ENCODE results near the gene TPT1.

TPT1 gene

GRCh38 chr13:45333977-45334922 is 6.7 kb downstream of the TPT1 start:
- H3K27me3 ChIP-seq (ENCODE audit: insufficient read depth, low read depth), result no peaks in the 10 kb centered on the region
- peaks cover 23% of the 10 kb centered on the region for H4K20me1 ChIP-seq (ENCODE audit: insufficient read depth)
- TF ChIP-seq CTCF (conservative IDR thresholded peaks at IDR 0.05; ENCODE audit: low read depth, low read length), result no peak
- H3K4me2 ChIP-seq, result no peak overlapping the region
- no peak overlapping the region for H2AFZ ChIP-seq (ENCODE audit: low read depth)
- H3K4me3 ChIP-seq (IDR thresholded peaks at IDR 0.05; ENCODE audit: insufficient read depth, low read depth, low read length), result no peak overlapping the region
- peaks cover 10% of the 10 kb centered on the region for H3K4me1 ChIP-seq (ENCODE audit: low read depth, poor library complexity, severe bottlenecking)
- peaks cover 12% of the 10 kb centered on the region; the same call in 1 of the 2 replicates for H3K36me3 ChIP-seq (ENCODE audit: insufficient read depth)
- H3K27ac ChIP-seq, result no peak overlapping the region
- H3K79me2 ChIP-seq (ENCODE audit: insufficient read depth, low read depth), result peaks cover 10% of the 10 kb centered on the region
- H3K9ac ChIP-seq, result no peak overlapping the region

GRCh38 chr13:45333251-45333976 is 7.6 kb downstream of the TPT1 start:
- Histone ChIP-seq H3K79me2 (ENCODE audit: insufficient read depth, low read depth) (0 out of 2 replicates have a peak, but pooled peaks cover 2% of the 10 kb centered on the region), H3K27me3 (ENCODE audit: insufficient read depth, low read depth) (no peaks in the 10 kb centered on the region), H4K20me1 (ENCODE audit: insufficient read depth) (peaks cover 15% of the 10 kb centered on the region), H3K4me3 (IDR thresholded peaks at IDR 0.05; ENCODE audit: insufficient read depth, low read depth, low read length) (no peak overlapping the region), H3K36me3 (ENCODE audit: insufficient read depth) (peaks cover 3% of the 10 kb centered on the region; the same call in 1 of the 2 replicates), H3K27ac (no peak overlapping the region), H2AFZ (ENCODE audit: low read depth) (no peak overlapping the region), H3K9ac (no peak overlapping the region), H3K4me2 (no peak overlapping the region), H3K4me1 (ENCODE audit: low read depth, poor library complexity, severe bottlenecking) (peaks cover 2% of the 10 kb centered on the region)
- no peak for TF ChIP-seq CTCF (conservative IDR thresholded peaks at IDR 0.05; ENCODE audit: low read depth, low read length)

- Histone ChIP-seq H3K4me3 (IDR thresholded peaks at IDR 0.05; ENCODE audit: insufficient read depth, low read depth, low read length) (no peak overlapping the region), H2AFZ (ENCODE audit: low read depth) (no peak overlapping the region), H3K79me2 (ENCODE audit: insufficient read depth, low read depth) (no peaks in the 10 kb centered on the region), H3K4me2 (no peak overlapping the region), H3K27me3 (ENCODE audit: insufficient read depth, low read depth) (no peaks in the 10 kb centered on the region), H3K4me1 (ENCODE audit: low read depth, poor library complexity, severe bottlenecking) (no peaks in the 10 kb centered on the region), H3K9ac (no peak overlapping the region), H4K20me1 (ENCODE audit: insufficient read depth) (0 out of 2 replicates have a peak, but pooled peaks cover 9% of the 10 kb centered on the region), H3K27ac (no peak overlapping the region), H3K36me3 (ENCODE audit: insufficient read depth) (0 out of 2 replicates have a peak, but pooled peaks cover 2% of the 10 kb centered on the region)
- TF ChIP-seq CTCF (conservative IDR thresholded peaks at IDR 0.05; ENCODE audit: low read depth, low read length), result no peak
Measured at GRCh38 chr13:45332831-45333219, 8.2 kb downstream of the TPT1 start.

- Histone ChIP-seq H3K4me3 (IDR thresholded peaks at IDR 0.05; ENCODE audit: insufficient read depth, low read depth, low read length) (no peak overlapping the region), H3K4me1 (ENCODE audit: low read depth, poor library complexity, severe bottlenecking) (no peaks in the 10 kb centered on the region), H3K27me3 (ENCODE audit: insufficient read depth, low read depth) (no peaks in the 10 kb centered on the region), H3K4me2 (no peak overlapping the region), H3K27ac (no peak overlapping the region), H3K9ac (no peak overlapping the region), H3K79me2 (ENCODE audit: insufficient read depth, low read depth) (no peaks in the 10 kb centered on the region), H2AFZ (ENCODE audit: low read depth) (no peak overlapping the region), H3K36me3 (ENCODE audit: insufficient read depth) (no peaks in the 10 kb centered on the region), H4K20me1 (ENCODE audit: insufficient read depth) (0 out of 2 replicates have a peak, but pooled peaks cover 7% of the 10 kb centered on the region)
- TF ChIP-seq CTCF (conservative IDR thresholded peaks at IDR 0.05; ENCODE audit: low read depth, low read length), result no peak
Measured at GRCh38 chr13:45332036-45332830, 8.8 kb downstream of the TPT1 start.
